Fibroblast of skin of right quadriceps (primary cell): ENCODE data around the gene HP1BP3.

Source experiments
- DNase-seq: peaks from one replicate; pipeline ENCODE4 v3.0.0-alpha.2; 2013

Gene HP1BP3

GRCh38 chr1:20711285-20712214 is 75.6 kb downstream of the HP1BP3 start:
- DNase-seq: no peak

- no peak for DNase-seq
Observed at GRCh38 chr1:20710469-20711284, 76.4 kb downstream of the HP1BP3 start.

GRCh38 chr1:20709868-20710267 is 77.2 kb downstream of the HP1BP3 start:
- DNase-seq: no peak

- no peak for DNase-seq
Observed at GRCh38 chr1:20708891-20709290, 78.2 kb downstream of the HP1BP3 start.

- no peak for DNase-seq
Observed at GRCh38 chr1:20708057-20708456, 79.0 kb downstream of the HP1BP3 start.

GRCh38 chr1:20706841-20707240 is 80.3 kb downstream of the HP1BP3 start:
- DNase-seq: no peak

- peak; percentile 46 for DNase-seq
Observed at GRCh38 chr1:20705203-20705755, 81.8 kb downstream of the HP1BP3 start.

GRCh38 chr1:20704390-20705202 is 82.5 kb downstream of the HP1BP3 start:
- no peak for DNase-seq

- no peak for DNase-seq
Observed at GRCh38 chr1:20703124-20703756, 83.9 kb downstream of the HP1BP3 start.

GRCh38 chr1:20702416-20702815 is 84.7 kb downstream of the HP1BP3 start:
- DNase-seq: no peak

- DNase-seq: no peak
Observed at GRCh38 chr1:20701847-20702246, 85.3 kb downstream of the HP1BP3 start.

- no peak for DNase-seq
Observed at GRCh38 chr1:20701446-20701845, 85.7 kb downstream of the HP1BP3 start.

GRCh38 chr1:20700636-20701215 is 86.4 kb downstream of the HP1BP3 start:
- no peak for DNase-seq

GRCh38 chr1:20699558-20699957 is 87.5 kb downstream of the HP1BP3 start:
- DNase-seq: no peak

GRCh38 chr1:20698195-20698910 is 88.8 kb downstream of the HP1BP3 start:
- peak; percentile 81 for DNase-seq

- DNase-seq: no peak
Observed at GRCh38 chr1:20697563-20697962, 89.5 kb downstream of the HP1BP3 start.

GRCh38 chr1:20696397-20697333 is 90.4 kb downstream of the HP1BP3 start:
- peak; percentile 95 for DNase-seq

GRCh38 chr1:20695515-20695914 is 91.6 kb downstream of the HP1BP3 start:
- DNase-seq: no peak

- DNase-seq: no peak
Observed at GRCh38 chr1:20693623-20694022, 93.5 kb downstream of the HP1BP3 start.
